Superior temporal gyrus (tissue), 1 donor: ENCODE results near the gene SMPDL3B.

Experiments
- DNase-seq: peaks from one replicate; pipeline ENCODE4 v3.0.0-alpha.2; 2016; ENCODE audit errors: extremely low spot score

The SMPDL3B gene

GRCh38 chr1:27940870-27941560 lies 6.2 kb downstream of the SMPDL3B start:
- DNase-seq: no peak

GRCh38 chr1:27941671-27942540 lies 7.1 kb downstream of the SMPDL3B start:
- DNase-seq: no peak

GRCh38 chr1:27945020-27945419 lies 10.2 kb downstream of the SMPDL3B start:
- DNase-seq: no peak

GRCh38 chr1:27949027-27949426 lies 14.2 kb downstream of the SMPDL3B start:
- no peak for DNase-seq

GRCh38 chr1:27951396-27951795 lies 16.6 kb downstream of the SMPDL3B start:
- no peak for DNase-seq

- DNase-seq: no peak
These were observed 17.3 kb downstream of the SMPDL3B start for GRCh38 chr1:27952147-27952546.

- DNase-seq: no peak
These were observed 19.4 kb downstream of the SMPDL3B start for GRCh38 chr1:27954186-27954585.

- no peak for DNase-seq
These were observed 20.3 kb downstream of the SMPDL3B start for GRCh38 chr1:27955076-27955475.

- no peak for DNase-seq
These were observed 22.0 kb downstream of the SMPDL3B start for GRCh38 chr1:27956761-27957160.

GRCh38 chr1:27957655-27958054 lies 22.9 kb downstream of the SMPDL3B start:
- DNase-seq: no peak

- no peak for DNase-seq
These were observed 23.7 kb downstream of the SMPDL3B start for GRCh38 chr1:27958513-27958912.

GRCh38 chr1:27959792-27960603 lies 25.2 kb downstream of the SMPDL3B start, which contains the start of gene XKR8:
XKR8 (plus strand) TSS chr1:27959973; CDS start chr1:27960070, 97 bp downstream.
- DNase-seq: peak; percentile 63

GRCh38 chr1:27960762-27961645 lies 26.2 kb downstream of the SMPDL3B start:
- DNase-seq: no peak

- no peak for DNase-seq
These were observed 26.9 kb downstream of the SMPDL3B start for GRCh38 chr1:27961646-27962221.

- DNase-seq: no peak
These were observed 28.6 kb downstream of the SMPDL3B start for GRCh38 chr1:27963393-27963792.

GRCh38 chr1:27966402-27967105 lies 31.8 kb downstream of the SMPDL3B start:
- DNase-seq: no peak

GRCh38 chr1:27967106-27967883 lies 32.5 kb downstream of the SMPDL3B start:
- no peak for DNase-seq

GRCh38 chr1:27967884-27968466 lies 33.2 kb downstream of the SMPDL3B start:
- DNase-seq: no peak

GRCh38 chr1:27968692-27969091 lies 33.9 kb downstream of the SMPDL3B start:
- no peak for DNase-seq
